ENCODE data around the gene PABPC1L.

Gene PABPC1L

DNA sequence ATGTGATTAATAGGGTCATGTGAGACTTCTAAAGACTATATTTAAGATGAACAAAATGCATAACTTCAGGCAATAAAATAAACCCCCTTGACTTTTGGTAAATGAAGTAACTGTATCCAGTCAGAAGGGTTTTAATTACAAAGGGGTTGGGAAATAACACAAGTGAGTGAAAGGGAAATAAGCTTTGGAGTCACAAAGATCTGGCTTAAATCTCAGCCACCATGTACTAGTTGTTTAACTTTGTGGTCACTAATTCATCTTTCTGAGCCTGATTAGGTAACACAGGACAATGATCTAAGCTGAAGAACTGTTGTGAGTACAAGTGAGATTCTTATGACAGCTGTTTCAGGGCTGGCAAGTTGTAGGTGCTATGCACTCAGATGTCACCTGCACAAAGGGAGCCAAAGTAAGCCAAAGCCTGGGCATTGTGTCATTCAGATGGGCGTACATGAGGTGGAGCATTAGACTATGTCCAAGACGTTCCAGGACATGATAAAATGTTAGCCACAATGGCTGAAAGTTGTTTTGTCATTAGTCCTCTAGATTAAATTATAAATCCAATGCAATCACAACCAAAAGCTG lies 36.5 kb downstream of the PABPC1L start:
- DNase-seq, result no peak

DNA sequence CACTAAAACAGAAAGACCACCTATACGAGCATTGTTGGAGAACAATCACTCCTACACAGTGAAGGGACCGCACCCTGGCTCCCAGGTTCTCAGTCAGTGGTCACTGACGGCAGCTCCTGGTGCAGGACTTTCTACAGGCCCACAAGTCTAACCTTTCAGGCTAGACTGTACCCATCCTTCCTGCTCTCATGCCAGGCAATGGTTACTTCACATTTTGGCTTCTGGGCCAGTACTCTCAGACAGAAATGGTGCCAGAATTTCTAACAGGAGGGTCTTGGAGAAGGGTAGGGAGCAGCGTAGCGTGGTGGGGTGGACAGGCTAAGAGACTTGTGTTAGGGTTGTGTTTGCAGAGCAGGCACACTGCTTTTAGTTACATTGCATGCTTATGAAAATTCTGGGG lies 38.2 kb downstream of the PABPC1L start:
- DNase-seq, result no peak

- no peak for DNase-seq
Observed at GRCh38 chr20:44948513-44948912, 38.7 kb downstream of the PABPC1L start.

- DNase-seq, result no peak
Observed at GRCh38 chr20:44950368-44950767, 40.5 kb downstream of the PABPC1L start.

DNA sequence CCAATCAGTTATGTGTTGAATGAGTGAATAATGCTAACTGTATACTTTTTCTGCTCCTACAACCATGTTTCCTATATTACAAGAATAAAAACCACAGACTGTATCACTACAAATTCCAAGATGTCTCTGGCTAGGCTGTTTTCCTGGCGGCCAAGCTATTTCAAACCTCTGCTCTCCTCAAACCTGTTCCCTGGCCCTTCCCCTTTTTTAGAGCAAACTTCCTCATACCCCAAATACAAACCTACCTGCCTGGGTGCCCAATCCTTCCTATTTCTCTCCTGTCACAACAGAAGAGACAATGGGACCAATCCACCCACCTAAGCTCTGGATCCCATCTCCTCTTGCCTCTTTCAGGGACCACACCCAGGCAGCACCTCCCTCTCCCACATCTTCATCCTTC lies 42.9 kb downstream of the PABPC1L start:
- DNase-seq, result no peak

- no peak for DNase-seq
Observed at GRCh38 chr20:44954211-44954610, 44.4 kb downstream of the PABPC1L start.

GRCh38 chr20:44955270-44955669 lies 45.4 kb downstream of the PABPC1L start:
- no peak for DNase-seq

DNA sequence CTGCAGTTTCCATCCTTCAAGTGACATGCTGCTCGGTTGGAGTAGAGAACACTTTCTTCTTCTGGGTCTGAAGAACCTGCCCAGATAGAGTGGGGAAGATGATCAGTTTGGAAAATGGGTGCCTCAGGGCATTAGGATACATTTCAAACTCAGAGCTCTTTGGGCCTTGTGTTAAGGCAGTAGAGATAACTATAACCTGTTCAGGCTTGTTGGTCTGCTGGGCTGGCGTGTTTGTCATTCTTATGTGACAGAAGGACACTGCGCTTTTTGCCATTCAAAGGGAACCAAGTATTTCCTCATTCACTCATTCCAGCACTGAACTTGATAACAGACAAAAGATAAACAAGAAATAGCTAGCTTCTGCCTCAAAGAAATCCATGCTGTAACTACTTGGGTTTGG lies 46.5 kb downstream of the PABPC1L start:
- no peak for DNase-seq

DNA sequence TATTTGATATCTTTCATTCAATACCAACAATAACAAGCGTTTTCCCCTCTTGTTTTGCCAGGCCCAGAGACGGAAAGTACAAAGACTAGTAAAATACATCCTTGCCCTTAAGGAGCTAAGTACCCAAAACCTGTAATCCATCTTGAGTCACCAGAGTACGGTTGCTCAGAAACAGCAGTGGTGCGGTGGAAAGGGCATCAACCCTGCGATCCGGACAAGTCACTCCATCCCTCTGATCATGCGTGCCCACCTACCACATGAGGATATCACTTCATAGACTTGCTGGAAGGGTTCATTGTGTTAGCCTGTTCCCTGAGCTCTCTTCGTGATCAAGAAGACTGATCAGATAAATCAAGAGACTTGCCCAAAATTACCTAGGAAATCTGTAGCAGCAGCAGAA lies 48.4 kb downstream of the PABPC1L start:
- DNase-seq, result no peak

- DNase-seq, result no peak
Observed at GRCh38 chr20:44959082-44959637, 49.3 kb downstream of the PABPC1L start.

DNA sequence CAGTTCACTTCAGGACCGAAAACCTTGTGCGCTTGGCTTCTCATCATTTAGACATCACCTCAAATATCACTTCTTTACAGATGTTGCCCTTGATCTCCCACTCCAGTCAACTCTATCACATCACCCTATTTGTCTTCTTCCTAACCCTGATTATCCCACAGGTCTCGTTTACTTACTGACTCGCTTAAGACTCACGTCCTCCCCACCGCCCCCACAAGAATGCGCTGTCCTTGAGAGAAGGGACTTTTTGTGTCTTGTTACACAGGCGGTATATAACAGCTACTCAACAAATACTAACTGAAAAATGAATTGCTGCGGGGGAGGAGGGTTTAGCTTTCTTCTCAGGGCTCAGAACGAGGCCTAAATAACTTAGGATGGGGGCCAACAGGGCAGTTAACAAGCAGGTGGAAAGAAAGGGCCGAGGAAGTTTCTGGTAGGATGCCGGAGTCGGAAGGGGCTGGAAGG lies 49.8 kb downstream of the PABPC1L start:
- peak; percentile 46 for DNase-seq

GRCh38 chr20:44960103-44960852 lies 50.4 kb downstream of the PABPC1L start, which contains the start of gene TOMM34:
TOMM34 (minus strand) TSS chr20:44960397; CDS start chr20:44960333, 64 bp downstream.
- DNase-seq, result peak; percentile 90

DNA sequence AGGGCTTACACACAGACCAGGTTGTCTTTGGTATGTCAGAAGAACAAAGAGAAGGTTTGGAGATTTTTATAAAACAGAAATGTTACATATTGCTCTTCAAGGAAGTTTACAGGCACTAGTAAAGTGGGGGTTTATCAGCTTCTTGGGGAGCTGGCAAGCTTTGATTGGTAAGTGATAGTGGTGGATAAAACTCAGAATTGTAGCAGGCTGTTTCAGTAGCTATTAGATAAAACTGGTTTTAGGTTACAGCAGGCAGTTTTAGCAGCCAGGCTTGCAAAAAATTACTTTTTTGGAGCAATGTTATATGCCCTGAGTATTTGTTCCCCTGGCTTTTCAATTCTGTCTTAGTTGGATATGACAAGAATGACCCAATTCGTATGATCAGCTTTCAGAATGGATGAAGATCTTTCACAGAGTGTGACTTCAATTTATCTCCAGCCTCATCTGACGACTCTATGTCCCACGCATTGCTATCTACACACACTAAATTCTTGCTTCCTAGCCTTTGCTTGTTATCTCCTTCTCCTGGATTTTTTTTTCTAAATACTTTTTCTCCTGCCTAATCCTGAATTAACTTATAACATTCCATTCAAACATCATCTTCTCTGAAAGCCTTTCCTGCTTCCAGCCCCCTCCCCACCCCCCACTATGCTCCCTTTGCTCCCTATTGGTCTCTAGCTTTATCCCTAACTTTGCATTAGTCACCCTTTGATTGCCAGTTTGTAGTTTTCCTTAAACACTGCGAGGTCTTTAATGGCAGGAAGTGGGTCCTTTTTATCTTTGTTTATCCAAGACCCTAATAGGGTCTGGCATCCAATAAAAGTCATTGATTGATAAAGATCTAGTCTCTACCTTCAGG lies 51.4 kb downstream of the PABPC1L start:
- DNase-seq, result no peak

DNA sequence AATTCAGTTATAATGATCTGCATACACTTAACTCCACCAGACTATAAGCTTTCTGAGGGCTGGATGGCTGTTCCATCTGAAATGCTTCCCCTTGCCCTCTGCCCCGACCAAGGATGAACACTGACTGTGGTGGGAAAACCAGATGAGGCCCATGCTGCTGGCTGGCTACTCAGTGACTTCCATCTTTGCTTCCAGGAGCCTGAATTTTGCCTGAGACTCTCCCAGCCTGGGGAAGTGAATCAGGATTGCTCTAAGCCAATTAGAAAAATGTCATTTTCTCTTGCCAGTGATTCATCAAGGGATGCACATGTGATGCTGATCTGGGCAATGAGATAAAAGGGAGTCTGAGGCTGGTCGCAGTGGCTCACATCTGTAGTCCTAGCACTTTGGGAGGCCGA lies 52.0 kb downstream of the PABPC1L start:
- DNase-seq, result no peak

GRCh38 chr20:44962483-44962882 lies 52.6 kb downstream of the PABPC1L start:
- no peak for DNase-seq

GRCh38 chr20:44963325-44964215 lies 53.7 kb downstream of the PABPC1L start:
- DNase-seq, result no peak

DNA sequence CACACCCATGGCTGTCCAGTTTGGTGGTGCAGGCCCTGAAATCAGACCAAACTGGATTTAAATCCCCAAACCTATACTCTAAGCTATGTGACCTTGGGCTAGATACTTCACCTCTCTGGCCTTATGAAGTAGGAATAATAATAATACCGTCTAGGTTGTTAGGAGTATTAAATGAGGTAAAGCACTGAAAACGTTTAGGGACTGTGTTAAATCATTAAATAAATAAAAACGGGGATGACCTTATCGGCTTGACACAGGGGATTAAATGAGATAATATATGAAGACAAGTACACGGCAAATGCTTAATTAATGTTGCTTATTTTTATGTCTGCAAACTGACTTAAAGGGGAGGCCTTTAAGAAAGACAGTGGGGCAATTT lies 55.8 kb downstream of the PABPC1L start:
- DNase-seq, result no peak

GRCh38 chr20:44966030-44966961 lies 56.4 kb downstream of the PABPC1L start, which contains the start of gene STK4:
STK4 (plus strand) TSS chr20:44966512; CDS start chr20:44966569, 57 bp downstream.
- peak; percentile 95 for DNase-seq

GRCh38 chr20:44967207-44967807 lies 57.4 kb downstream of the PABPC1L start:
- peak; percentile 54 for DNase-seq

DNA sequence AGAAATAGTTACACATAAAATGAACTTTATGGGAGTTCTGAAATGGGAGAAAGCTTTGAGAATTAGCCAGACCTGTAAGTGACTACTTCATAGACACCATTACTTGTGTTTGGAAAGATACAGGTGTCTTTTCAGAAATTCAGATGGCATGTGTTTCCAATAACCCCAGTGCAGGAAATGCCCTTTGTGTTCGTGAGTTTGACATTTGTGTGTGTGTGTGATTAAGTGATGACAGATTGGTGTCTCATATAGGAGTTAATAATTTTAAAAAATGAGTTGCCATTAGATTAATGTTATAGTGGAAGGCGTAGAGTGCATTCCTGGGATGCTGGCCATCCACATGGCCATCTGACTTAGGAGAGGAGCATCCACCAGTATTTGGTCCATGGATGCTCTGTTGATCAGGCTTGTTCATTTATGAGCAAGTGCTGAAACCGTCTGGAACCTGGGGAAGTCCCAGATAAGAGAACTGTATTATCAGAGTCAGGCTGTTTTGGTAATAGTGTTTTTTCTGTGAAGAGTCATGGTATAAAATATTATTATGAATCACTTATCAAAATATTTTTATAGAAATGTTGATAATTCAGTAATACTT lies 59.5 kb downstream of the PABPC1L start:
- DNase-seq, result no peak
